ENCODE results near the gene TMEM255B. TPM values are rescaled to one million over a fixed set of nuclear protein-coding genes. Genes with fewer than 3 reads are reported as not detected.

TMEM255B gene
- total and polyA plus RNA-seq, 2 of the 4 experiments (the other 2 are of a cell fraction), result 0.36 to 0.94 TPM

DNA sequence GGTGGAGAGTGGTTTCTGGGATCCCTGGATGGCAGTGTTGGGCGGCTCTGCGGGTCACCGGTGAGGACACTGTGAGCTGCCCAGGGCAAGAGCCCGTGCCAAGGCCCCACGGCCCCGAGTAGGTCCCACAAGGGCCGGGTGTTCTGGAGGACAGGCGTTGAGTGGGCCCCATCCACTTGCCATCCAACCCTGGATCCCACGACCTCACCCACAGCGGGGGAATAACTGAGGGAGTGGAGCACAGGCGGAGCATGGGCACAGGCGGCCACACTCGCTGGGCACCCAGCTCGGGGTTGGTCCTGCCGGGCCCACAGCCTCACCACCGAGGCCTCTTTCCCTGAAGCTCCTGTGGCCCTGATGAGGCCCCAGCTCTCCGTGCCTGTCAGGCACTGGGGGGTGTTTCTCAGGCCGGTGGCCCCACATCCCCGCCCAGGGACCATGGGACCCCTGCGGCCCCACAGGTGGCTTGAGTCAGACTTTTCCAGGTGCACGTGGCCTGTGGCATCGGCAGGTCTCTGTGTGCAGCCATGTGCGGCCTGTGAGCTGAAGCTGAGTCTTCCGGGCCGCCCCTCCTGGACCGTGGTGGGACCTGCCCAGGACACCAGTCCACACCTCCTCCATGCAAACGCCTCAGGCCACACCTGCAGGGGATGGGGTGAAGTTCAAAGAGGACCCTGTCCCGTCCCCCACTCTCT lies 16.6 kb downstream of the TMEM255B start:
- no peak overlapping the region for H3K23ac ChIP-seq (ENCODE audit: low read depth, low read length)
- no peak overlapping the region for H2AK9ac ChIP-seq (replicated peaks; ENCODE audit: low read depth, low read length, poor library complexity)
- H3K9me1 ChIP-seq (ENCODE audit: insufficient read depth, low read length), result peaks cover 9% of the 10 kb centered on the region
- no peak overlapping the region for H3K4ac ChIP-seq (ENCODE audit: low read depth, low read length)
- H4K91ac ChIP-seq (ENCODE audit: insufficient read depth, low read depth, low read length), result no peak overlapping the region
- H2AK5ac ChIP-seq (ENCODE audit: low read depth, low read length), result no peak overlapping the region
- H4K8ac ChIP-seq (ENCODE audit: low read depth in 2 of 2, low read length in 2 of 2), result no peak overlapping the region
- POLR2A ChIA-PET (ENCODE audit: unreplicated experiment), result no interaction called here
- H3K56ac ChIP-seq (ENCODE audit: extremely low read depth, insufficient read depth, low read length), result no peak overlapping the region
- TF ChIP-seq, protein P1, sequence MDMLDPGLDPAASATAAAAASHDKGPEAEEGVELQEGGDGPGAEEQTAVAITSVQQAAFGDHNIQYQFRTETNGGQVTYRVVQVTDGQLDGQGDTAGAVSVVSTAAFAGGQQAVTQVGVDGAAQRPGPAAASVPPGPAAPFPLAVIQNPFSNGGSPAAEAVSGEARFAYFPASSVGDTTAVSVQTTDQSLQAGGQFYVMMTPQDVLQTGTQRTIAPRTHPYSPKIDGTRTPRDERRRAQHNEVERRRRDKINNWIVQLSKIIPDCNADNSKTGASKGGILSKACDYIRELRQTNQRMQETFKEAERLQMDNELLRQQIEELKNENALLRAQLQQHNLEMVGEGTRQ (IDR thresholded peaks at IDR 0.05; ENCODE audit: low read depth, low read length), result no peak
- TF ChIP-seq BHLHE40 (IDR thresholded peaks at IDR 0.05; ENCODE audit: low read depth, low read length) (no peak), CHD1 (IDR thresholded peaks at IDR 0.05; ENCODE audit: low read depth, low read length) (no peak)
- in situ Hi-C loops (cut with MboI; ENCODE audit: low sequenced_read_pairs) (no loop called here), intact Hi-C loops (cut with micrococcal nuclease) (loop anchor here (2.0 kb wide), 1 partner anchor 17 kb away; the partner anchor contains the start of gene TMEM255B), dilution Hi-C loops (cut with HindIII; ENCODE audit: low sequenced_read_pairs, unreplicated experiment) (no loop called here)
- H3K4me2 ChIP-seq (ENCODE audit: low read depth, low read length), result no peak overlapping the region
- H2BK5ac ChIP-seq (ENCODE audit: low read depth, low read length, poor library complexity, severe bottlenecking), result no peak overlapping the region
- 62% methylated on average over 2 of the region's 28 CpGs; no CpG with 5 or more reads in 1 of the 2 experiments for WGBS, 2 experiments (ENCODE audit: extremely low coverage in 2 of 2, insufficient read length in 1 of 2)
- CTCF ChIA-PET, result no interaction called here
- H2BK20ac ChIP-seq (ENCODE audit: low read depth, low read length), result no peak overlapping the region
- no peak overlapping the region for H3K9ac ChIP-seq (ENCODE audit: low read depth, low read length)
- H3K79me1 ChIP-seq (ENCODE audit: low read depth in 1 of 2, low read length in 2 of 2), result peaks cover 0 to 5% of the 10 kb centered on the region in 2 experiments; a peak in 1 of 4 replicates
- H3K4me1 ChIP-seq (ENCODE audit: control insufficient read depth, insufficient read depth, low read length), result no peaks in the 10 kb centered on the region
- no peak overlapping the region for H3K14ac ChIP-seq (replicated peaks; ENCODE audit: low read depth, low read length)
- no TSS peak for BruUV-seq (replicated peaks)
- H3K4me3 ChIP-seq (ENCODE audit: insufficient read depth, low read depth, low read length), result no peak overlapping the region
- H3K36me3 ChIP-seq (ENCODE audit: control insufficient read depth, insufficient read depth, low read length), result no peaks in the 10 kb centered on the region
- no peak for ATAC-seq (ENCODE audit: low read depth)
- H3K9me3 ChIP-seq (ENCODE audit: control insufficient read depth, insufficient read depth, low read length), result peaks cover 5% of the 10 kb centered on the region; the same call in 1 of the 2 replicates
- no peak overlapping the region for H3K27ac ChIP-seq (ENCODE audit: insufficient read depth, low read length)
- H3K27me3 ChIP-seq (ENCODE audit: control insufficient read depth, insufficient read depth, low read length), result peaks cover 16% of the 10 kb centered on the region
- H2BK15ac ChIP-seq (ENCODE audit: low read depth, low read length), result no peak overlapping the region
- no peak for DNase-seq
- H4K5ac ChIP-seq (ENCODE audit: low read depth, low read length), result no peak overlapping the region
- no peaks in the 10 kb centered on the region for H4K20me1 ChIP-seq (ENCODE audit: insufficient read depth, low read length)
- H2AFZ ChIP-seq (replicated peaks; ENCODE audit: low read length, poor library complexity), result no peak overlapping the region
- H3K18ac ChIP-seq (ENCODE audit: low read depth, low read length), result no peak overlapping the region
- no peak overlapping the region for H2BK120ac ChIP-seq (ENCODE audit: low read depth, low read length)

Data from IMR-90 (cell line).